GM21528 (cell line): ENCODE data around the gene NKX2-8.
"Not testable (repeated sequence)": the region's sequence is repeated elsewhere in the genome, so short reads cannot be mapped to it uniquely, and the experiment has no call there.

Source experiments
- ATAC-seq: cut with Tn5 transposase; IDR thresholded peaks from one replicate; pipeline ENCODE4 v1.9.1; 2021; ENCODE audit warnings: mild to moderate bottlenecking, moderate library complexity; ENCODE audit not compliant: unreplicated experiment, low FRiP score

The NKX2-8 gene

GRCh38 chr14:36580856-36581831 lies 1.3 kb downstream of the NKX2-8 start:
- ATAC-seq: no peak

GRCh38 chr14:36580141-36580855 lies 2.1 kb downstream of the NKX2-8 start:
- ATAC-seq: no peak

- no peak for ATAC-seq
These were observed 2.8 kb downstream of the NKX2-8 start for GRCh38 chr14:36579573-36580140.

- ATAC-seq: no peak
These were observed 3.3 kb downstream of the NKX2-8 start for GRCh38 chr14:36579001-36579555.

GRCh38 chr14:36570065-36570464 lies 12.3 kb downstream of the NKX2-8 start:
- ATAC-seq: no peak

GRCh38 chr14:36556811-36557433 lies 25.5 kb downstream of the NKX2-8 start:
- no peak for ATAC-seq

- no peak for ATAC-seq
These were observed 26.2 kb downstream of the NKX2-8 start for GRCh38 chr14:36555998-36556743.

GRCh38 chr14:36553656-36554260 lies 28.7 kb downstream of the NKX2-8 start:
- ATAC-seq: no peak

- no peak for ATAC-seq
These were observed 31.5 kb downstream of the NKX2-8 start for GRCh38 chr14:36550899-36551298.

GRCh38 chr14:36544280-36544679 lies 38.1 kb downstream of the NKX2-8 start:
- not testable (repeated sequence) for ATAC-seq

- no peak for ATAC-seq
These were observed 44.4 kb downstream of the NKX2-8 start for GRCh38 chr14:36538051-36538450.
